Stimulated activated CD8-positive, alpha-beta memory T cell treated with anti-CD3 and anti-CD28 coated beads, Interleukin-7, amount 100 ng/mL, for 1 hour (primary cell): ENCODE results near the gene ACVR1.
"Not testable (repeated sequence)": the region's sequence is repeated elsewhere in the genome, so short reads cannot be mapped to it uniquely, and the experiment has no call there.

ENCODE experiments used
- DNase-seq, 2 donors: peaks; one replicate each; pipeline ENCODE4 v3.0.0-alpha.2; 2020; ENCODE audit warnings: low read depth in 2 of 2

The ACVR1 gene

DNA sequence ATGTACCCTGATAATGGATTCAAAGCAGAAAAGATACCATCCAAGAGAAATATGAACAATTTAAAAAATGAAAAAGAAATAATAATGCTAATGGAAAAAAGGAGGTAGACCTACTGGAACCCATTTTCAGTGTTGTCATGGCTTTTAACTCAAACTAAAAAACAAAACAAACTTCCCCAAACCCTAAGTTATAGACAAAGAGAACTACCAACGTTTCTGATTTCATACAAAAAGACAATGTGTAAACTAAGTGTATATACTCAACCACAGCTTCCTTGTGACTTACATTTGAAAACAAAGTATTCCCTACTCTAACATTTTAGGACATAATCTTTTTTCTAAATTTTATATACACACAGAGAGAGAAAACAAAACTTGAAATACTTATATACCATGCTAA lies 45.9 kb downstream of the ACVR1 start:
- DNase-seq = no peak

DNA sequence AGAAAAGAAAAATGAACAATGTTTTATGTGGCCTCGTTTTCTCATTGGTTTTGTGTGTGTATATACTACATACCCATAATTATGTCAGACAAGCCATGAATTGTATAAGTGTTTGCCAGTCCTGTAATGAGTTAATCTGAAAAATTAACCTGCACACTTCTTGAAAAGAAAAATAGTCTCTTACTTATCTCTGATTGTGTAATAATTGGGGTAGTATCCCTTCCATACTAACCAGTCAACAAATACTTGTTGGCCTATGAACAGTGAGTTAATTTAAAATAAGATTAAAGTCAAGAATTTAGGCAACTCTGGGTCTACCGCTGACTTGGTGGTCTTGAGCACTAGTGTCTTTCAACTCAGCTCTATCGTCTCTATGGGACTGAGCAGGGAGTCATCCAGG lies 48.8 kb downstream of the ACVR1 start:
- DNase-seq = no peak

DNA sequence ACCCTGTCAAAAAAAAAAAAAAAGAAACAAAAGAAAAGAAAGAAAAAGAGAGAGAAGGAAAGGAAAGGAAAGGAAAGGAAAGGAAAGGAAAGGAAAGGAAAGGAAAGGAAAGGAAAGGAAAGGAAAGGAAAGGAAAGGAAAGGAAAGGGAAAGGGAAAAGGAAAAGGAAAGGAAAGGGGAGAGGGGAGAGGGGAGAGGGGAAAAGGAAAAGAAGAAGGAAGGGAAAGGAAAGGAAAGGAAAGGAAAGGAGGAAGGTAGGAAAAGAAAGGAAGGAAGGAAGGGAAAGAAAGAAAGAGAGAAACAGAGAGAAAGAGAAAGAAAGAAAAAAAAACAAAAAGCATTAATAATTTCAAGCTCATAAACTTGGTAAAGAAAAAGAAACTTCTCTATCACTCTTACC lies 49.5 kb downstream of the ACVR1 start:
- not testable (repeated sequence) for DNase-seq

DNA sequence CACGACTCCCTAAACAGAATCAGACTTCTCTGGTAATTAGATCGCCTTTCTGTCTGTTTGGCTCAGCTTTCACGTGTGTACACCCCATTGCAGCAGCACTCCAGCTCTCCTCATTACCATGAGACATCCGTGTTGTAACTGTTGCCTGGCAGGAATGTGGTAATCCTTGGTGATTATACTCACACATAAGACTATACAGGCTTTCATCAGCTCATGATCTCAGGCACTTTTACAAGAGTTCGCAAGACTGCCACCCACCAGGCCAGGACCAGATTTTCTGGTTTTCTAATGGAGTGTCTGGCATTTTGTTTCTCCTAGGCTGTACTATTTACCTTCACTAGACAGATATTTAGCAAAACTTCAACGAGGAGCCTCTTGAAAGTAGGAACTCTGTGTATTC lies 50.2 kb downstream of the ACVR1 start:
- DNase-seq = no peak

DNA sequence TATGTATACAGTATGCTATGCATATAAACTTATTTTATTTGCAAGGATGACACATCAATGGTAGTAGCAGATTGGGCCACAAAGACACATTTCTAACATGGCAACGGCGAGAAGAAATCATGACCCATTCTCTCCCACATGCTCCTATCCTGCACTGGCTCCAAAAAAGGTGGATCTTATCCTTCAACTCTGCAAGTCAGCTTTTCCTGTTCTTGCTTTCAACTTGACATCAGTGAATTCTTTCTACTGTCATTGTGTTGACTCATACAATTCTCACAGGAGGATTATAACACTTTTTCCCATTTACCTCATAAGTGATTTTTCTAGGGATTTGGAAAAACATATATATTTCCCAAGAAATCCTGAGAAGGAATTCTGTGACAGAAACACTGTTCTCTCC lies 53.1 kb downstream of the ACVR1 start:
- no peak for DNase-seq

DNA sequence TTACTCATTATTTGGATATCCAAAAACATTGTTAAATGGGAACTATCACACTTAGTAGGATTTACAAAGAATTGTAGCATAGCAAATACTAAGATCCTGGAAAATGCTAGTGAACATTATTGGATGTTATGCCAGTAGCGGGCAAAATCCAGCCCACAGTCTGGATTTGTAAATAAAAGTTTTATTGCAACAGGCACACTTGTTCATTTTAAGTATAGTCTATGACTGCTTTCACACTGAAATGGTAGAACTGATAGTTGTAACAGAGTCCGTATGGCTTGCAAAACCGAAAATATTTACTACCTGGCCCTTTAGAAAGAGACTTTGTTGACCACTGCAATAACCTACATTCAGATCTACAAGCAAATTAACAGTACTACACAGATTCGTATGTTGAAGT lies 53.6 kb downstream of the ACVR1 start:
- DNase-seq = no peak

DNA sequence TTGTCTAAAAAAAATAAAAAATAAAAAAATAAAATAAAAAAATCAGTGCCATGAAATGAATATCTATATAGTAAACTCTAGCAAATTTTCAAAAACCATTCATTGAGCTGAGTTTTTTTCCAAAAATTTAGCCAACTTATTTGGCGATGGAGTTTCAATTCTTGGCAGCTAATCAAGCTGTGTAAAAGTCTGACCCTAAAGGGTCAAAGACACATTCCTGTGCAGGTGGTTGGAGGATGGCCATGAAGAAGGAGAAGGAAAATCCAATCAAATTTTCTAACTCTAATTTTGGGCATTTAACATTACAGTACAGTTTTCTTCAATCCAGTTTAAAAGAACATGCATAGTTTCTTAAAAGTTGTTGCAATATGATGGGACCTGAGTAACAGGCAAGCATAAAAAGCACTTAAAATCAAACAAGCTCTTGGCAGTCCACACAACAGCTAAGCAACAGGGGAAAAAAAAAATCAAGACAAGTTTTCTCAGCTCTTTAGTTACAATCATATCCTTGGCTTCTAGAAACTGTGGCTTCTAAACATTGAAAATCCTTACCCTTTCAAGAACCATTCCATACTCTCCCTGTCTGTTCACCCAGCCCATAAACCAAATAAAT lies 54.5 kb downstream of the ACVR1 start:
- DNase-seq = no peak

DNA sequence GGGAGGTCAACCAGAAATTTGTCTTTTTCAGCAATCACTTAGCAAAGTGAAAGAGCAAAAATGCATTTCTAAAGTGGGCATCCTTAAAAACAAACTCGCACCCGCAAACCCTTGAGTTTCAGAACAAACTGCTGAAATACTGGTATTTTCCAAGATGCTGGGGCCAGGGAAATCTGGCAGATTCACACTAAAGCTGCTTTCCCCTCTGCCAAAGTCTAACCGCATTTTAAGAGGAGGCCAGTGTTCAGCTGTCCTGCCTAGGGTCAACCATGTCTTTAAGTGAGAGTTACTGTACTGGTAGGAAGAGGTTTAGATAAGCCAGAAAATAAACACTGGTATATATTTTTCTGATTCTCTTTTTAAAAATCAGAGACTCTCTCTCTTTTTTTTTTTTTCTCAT lies 55.9 kb downstream of the ACVR1 start:
- DNase-seq = no peak

DNA sequence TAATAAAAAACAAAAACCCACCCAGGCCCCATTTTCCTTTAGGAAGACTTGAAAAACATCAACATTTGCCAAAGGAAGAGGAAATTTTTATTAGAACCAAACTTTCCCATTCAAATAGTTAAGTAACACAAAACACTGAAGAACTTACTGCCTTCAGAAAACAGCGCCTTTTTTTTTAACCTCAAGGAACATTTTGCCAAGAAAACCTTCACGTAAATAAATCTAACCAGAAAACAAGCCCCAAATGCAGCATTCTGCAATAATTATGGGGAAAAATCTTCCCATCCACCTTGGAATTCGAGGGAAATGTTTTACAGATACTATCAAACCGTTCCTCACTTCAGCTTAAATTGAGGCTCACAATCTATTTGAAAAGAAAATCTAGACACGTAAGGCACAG lies 56.4 kb downstream of the ACVR1 start:
- no peak for DNase-seq

DNA sequence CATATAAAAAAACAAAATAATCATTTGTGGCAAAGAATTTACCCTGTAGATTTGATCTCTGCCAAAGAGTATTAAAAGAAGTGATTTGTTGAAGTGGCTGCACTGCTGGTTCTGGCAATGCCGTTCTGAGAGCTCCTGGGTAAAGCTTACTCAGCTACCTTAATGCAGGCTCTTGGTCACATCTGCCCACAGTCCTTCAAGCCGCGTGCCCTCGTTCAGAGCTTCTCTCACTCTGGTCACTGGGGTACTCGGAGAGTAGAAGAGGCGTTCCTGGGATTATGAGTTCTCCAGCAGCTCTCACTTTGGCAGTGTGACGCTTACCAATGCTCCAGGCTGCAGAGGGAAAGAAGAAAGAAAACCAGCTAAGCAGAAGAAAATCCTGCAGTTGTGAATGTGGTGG lies 57.9 kb downstream of the ACVR1 start:
- DNase-seq = no peak

DNA sequence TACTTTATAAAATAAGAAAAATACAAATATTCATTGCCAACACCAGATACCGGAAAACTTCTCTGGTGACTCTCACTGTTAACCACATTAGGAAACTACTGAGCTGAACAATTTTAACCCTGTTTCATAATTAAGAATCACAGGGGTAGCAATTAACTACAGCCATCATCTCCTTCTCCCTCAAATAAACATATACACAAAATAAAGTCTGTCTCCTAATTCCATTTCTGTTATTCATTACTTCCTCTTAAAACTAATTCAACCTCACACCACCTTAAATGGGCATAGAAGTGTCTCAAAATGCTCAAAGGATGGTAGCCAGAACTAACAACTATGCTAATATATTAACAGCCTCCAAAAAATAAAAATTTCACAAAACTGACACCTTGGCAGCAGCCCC lies 60.7 kb downstream of the ACVR1 start:
- no peak for DNase-seq

DNA sequence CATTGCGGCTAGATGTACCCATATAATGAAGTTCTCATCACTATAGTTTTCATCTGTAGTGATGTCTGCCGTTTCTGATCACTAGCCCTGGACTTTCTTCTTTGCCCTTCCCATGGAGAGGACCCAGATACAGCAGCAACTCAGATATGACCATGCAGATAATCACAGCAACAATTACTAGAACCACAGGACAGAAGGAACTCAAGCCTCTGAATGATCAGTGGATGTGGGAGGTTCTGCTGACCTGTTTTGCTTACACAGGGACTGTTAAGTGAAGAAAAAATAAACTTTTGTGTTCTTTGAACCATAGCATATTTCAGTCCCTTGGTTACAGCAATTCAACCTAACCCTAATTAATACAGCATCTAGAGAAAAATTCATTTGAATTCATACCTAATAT lies 62.7 kb downstream of the ACVR1 start:
- DNase-seq = no peak

DNA sequence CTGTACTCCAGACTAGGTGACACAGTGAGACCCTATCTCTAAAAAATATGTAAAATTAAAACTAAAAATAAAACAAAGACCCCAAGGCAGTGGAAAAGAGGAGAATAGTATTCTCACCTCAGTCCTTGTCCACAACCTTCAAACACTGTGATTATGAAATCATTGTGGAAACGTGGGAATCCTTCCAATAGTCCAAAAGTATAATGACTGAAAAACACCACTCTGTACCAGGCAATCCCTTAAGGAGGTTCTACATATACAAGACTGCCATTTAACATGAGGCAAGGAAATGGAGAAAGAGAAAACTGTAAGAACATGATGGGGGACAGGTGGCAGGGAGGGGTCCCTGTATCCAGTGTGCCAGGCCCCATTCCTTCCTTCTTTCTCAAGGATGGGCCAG lies 66.1 kb downstream of the ACVR1 start:
- no peak for DNase-seq

DNA sequence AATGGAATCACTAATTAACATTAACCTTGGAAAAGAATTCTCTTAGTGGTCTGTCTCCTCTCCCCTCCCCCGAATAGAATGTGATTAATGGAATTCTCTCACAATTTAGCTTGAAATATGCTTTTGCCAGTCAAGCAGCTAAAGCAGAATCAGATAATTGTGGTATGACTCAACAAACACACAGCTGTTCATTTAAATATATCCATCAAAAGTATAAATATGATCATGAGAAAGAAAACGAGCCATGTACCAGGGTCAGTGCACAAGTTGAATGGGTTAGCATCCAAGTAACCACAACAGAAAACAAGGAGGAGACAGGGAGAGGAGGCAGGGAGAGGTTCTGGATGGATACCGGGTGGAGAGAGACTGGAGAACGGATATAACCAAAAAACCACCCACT lies 66.9 kb downstream of the ACVR1 start:
- no peak for DNase-seq

DNA sequence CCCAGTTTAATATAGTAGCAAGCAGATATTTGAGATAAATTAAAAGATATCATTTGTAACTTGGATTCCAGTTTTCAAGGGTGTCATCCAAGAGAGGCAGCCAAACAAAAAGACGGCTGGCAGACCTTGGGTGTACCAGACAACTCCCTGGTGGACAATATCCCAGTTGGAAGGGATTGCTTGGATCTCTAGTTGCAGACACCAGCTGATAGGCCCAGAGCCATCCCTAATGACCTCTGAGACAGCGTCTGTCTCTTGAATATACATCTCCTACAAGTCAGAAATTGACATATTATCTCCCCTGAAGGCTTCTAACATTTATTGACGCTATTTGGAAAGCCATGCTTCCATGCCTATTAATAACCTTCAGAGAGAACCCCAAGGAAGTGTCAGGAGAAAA lies 67.7 kb downstream of the ACVR1 start:
- DNase-seq = no peak

DNA sequence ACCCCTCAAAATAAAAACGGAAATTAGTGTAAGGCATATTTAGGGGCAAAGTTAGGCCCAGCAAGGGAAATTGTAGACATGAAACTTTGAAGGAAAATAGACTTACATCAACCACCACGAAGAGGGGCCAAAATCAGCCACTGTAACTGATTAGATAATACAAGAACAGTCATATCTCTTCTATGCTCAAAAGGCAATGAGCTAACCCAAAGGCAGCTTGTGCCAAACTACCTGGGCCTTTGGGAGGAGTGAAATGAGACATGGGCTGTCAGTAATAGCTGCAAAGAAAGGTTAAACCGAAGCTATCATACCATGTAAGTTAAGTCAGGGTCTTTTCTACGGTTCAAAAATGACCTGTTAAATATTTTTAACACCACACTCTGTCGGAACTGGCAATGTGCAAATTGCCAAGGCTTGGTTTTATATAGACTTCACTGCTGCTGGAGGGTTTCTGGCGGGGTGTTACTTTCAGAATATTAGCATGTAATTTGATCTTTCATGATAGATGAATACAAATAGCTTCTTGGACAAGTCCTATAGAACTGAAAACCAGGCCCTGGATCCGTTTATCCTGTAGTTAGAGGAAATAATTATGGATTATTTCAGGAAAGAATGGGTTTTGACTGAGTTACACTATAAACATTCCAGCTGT lies 69.6 kb downstream of the ACVR1 start:
- DNase-seq = no peak

DNA sequence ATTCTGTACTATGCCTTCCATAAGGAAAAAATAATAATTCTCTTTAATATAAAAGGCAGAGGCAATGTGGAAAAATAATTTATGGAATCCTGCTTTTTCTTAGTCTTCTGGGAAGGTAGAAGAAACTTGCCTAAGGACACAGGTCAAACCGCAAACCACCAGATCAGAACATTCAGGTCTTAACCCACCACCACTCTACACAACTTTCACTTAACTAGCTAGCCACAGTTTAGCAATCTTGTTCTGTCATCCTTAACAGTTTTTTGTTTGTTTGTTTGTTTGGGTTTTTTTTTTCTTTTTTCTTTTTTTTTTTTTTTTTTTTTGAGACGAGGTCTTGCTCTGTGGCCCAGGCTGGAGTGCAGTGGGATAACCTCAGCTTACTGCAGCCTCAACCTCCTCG lies 70.6 kb downstream of the ACVR1 start:
- no peak for DNase-seq

DNA sequence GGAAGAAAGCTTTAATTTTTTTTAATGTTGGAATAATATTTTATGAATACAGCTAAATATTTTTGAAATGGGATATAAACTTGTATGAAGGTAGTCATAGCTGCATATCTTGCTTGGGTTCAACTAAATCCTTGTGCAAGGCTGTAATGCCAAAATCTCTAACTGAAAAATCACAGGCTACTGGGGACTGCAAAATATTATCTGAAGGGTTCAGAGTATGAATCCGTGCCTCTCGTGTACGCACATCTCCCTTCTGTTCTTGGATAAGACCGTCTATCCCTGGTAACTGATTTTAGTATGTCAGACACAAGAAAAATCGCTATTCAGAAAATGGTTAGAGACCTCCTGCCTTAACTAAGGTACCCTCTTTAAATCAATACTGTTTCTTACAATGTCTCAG lies 71.8 kb downstream of the ACVR1 start:
- no peak for DNase-seq

DNA sequence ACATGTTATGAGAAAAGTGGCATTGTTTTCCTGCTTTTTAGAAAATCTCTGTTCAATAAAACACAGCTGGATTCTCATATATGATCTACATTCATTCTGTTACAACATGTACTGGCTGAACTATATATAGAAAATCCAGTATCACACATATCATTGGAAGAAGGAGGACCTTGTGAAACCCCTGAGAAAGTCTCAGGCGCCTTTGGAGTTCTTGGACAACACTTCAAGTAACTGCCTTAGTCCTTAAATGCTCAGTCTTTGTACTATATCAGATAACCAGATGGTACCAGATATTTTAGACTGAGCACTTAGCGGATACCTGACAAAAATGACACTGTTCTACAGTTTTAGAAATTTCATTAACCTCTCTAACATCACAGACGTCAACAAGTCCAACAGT lies 72.2 kb downstream of the ACVR1 start:
- no peak for DNase-seq

DNA sequence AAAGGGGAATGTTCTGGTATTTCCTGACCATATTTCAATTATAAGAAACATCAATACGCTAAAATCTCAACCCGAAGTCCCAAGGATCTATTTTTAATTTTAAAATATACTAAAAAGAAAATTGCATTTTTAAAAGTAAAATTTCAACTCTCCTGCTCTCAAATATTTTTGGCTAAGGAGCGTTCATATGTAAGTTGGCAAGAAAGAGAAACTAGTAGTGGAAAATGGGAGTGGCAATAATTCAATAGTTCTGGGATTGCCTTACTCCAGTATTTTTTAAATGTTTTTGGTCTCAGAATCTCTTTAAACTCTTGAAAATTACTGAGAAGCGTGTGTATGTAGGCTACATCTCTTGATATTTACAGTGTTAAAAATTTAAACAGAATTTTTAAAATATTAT lies 72.7 kb downstream of the ACVR1 start:
- DNase-seq = no peak

DNA sequence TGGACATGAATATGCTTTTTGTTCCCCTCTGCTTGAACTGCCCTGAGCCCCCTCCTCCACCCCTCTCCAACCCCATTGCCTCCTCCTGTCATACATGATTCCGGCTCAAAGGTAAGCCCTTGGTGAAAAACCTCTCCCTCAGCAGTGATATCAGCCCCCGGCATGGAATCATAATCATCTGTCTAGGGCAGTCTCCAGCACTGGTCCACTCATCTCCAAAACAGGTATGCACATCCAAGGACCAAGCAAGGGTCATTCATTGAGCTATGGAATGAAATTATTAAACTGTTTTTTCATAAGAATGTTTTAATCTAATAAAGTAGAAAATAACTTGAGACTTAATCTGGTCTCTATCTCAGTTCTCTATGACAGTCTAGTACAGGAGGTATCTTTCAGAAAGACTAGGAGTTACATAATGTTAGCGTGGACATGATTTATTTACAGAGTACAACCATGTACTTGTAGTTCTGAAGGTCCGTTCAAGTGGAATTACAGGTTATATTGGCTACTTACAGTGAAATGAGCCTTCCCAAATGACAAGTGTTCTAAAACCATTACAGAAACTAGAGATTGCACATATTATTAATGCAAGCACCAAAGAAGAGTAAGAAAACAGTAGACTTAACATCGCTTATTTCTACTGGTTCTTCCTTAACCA lies 75.2 kb downstream of the ACVR1 start:
- DNase-seq = no peak

DNA sequence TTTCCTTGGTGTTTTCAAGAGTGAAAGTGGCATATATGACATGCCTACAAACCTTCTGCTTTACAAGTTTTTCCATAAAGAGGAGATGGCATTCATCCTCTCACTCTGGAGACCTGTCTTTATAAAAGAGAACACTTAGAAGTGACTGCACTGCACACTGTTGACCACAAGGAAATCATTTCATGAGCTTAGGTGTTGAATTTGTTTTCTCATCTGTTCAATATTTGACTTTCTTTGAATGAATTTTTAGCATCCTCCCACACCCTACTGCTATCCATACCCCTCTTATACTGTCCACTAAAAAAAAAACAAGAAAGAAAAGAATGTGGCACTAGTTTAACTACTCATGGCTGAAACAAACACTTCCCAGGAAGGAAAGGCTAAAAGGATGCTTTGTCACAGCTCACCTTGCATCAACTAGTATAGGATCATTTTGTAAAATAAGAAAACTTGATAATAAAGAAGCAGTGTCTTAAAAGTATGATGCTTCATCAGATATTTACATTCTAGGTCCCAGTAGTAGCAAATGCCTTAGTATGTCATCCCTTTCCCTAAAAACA lies 83.0 kb downstream of the ACVR1 start:
- DNase-seq = no peak

DNA sequence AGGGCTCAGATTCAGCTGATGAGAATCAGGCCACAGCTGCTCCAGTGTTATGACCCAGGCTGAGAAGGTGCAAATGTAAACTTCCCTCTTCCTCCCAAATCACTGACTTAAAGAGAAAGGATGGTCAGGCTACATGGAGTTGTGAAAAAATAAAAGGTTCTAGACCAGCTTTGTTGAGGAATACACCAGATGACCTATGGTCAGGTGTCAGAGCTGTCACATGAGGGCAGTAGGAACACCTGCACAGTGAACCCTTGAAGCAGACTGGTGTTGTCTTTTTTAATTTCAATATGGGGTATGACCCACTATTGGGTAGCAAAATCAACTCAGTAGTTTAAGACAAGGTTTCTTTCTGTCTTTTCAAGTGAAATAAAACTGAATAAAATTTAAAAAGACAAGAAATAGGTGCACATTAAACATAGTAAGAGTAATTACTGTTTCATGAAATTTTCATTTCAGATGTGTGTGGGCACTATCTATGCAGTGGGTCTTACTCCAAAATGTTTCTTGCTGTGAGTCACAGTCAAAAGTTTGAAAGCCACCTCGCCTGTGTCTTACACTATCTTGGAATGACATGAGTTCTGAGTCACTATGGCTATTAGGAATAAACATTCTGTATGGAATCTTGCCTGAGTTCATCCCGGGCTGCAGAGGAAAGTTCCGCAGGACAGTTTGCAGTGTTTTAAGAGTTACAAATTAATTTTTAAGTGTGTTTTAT lies 83.6 kb downstream of the ACVR1 start:
- DNase-seq = no peak
